ENCODE measurements around the gene APRT.

Gene APRT

GRCh38 chr16:88807626-88808453 lies 3.9 kb downstream of the APRT start:
- DNase-seq (ENCODE audit: low read depth): no peak

GRCh38 chr16:88807142-88807625 lies 4.5 kb downstream of the APRT start:
- DNase-seq (ENCODE audit: low read depth): no peak

- no peak for DNase-seq (ENCODE audit: low read depth)
These were observed 5.1 kb downstream of the APRT start for GRCh38 chr16:88806491-88807111.

GRCh38 chr16:88805887-88806393 lies 5.8 kb downstream of the APRT start:
- no peak for DNase-seq (ENCODE audit: low read depth)

- DNase-seq (ENCODE audit: low read depth): no peak
These were observed 6.4 kb downstream of the APRT start for GRCh38 chr16:88805340-88805715.

GRCh38 chr16:88804552-88805339 lies 7.0 kb downstream of the APRT start:
- DNase-seq (ENCODE audit: low read depth): no peak

GRCh38 chr16:88804173-88804551 lies 7.6 kb downstream of the APRT start:
- no peak for DNase-seq (ENCODE audit: low read depth)

- DNase-seq (ENCODE audit: low read depth): peak; percentile 80
These were observed 8.3 kb downstream of the APRT start, which contains the start of gene CDT1 for GRCh38 chr16:88803264-88803987. Gene CDT1 (plus strand): TSS chr16:88803789. CDS start chr16:88803832, 43 bp downstream.

- no peak for DNase-seq (ENCODE audit: low read depth)
These were observed 11.5 kb downstream of the APRT start for GRCh38 chr16:88800277-88800592.

GRCh38 chr16:88799569-88800276 lies 12.0 kb downstream of the APRT start:
- DNase-seq (ENCODE audit: low read depth): no peak

GRCh38 chr16:88798772-88799455 lies 12.8 kb downstream of the APRT start:
- no peak for DNase-seq (ENCODE audit: low read depth)

- no peak for DNase-seq (ENCODE audit: low read depth)
These were observed 13.7 kb downstream of the APRT start for GRCh38 chr16:88798073-88798472.

GRCh38 chr16:88796278-88796677 lies 15.4 kb downstream of the APRT start:
- no peak for DNase-seq (ENCODE audit: low read depth)

- DNase-seq (ENCODE audit: low read depth): no peak
These were observed 18.3 kb downstream of the APRT start for GRCh38 chr16:88793251-88793954.

- DNase-seq (ENCODE audit: low read depth): no peak
These were observed 19.0 kb downstream of the APRT start for GRCh38 chr16:88792668-88793250.

GRCh38 chr16:88792078-88792550 lies 19.6 kb downstream of the APRT start:
- DNase-seq (ENCODE audit: low read depth): no peak

GRCh38 chr16:88790312-88791211 lies 21.2 kb downstream of the APRT start:
- DNase-seq (ENCODE audit: low read depth): no peak

GRCh38 chr16:88789594-88789993 lies 22.1 kb downstream of the APRT start:
- no peak for DNase-seq (ENCODE audit: low read depth)
